Suppressor macrophage (primary cell): ENCODE measurements around the gene SAPCD1.
"Not testable (repeated sequence)": the region's sequence is repeated elsewhere in the genome, so short reads cannot be mapped to it uniquely, and the experiment has no call there.

Source experiments
- DNase-seq, 4 experiments: peaks; one replicate each; pipeline ENCODE4 v3.0.0-alpha.2; 2020 to 2022

SAPCD1 gene

GRCh38 chr6:31778999-31779885 lies 16.8 kb downstream of the SAPCD1 start:
- DNase-seq: no peak

- DNase-seq: no peak
Measured at GRCh38 chr6:31779908-31780307, 17.5 kb downstream of the SAPCD1 start.

- DNase-seq: no peak
Measured at GRCh38 chr6:31780507-31781243, 18.2 kb downstream of the SAPCD1 start.

- DNase-seq: no peak
Measured at GRCh38 chr6:31781244-31782125, 19.0 kb downstream of the SAPCD1 start.

- no peak for DNase-seq
Measured at GRCh38 chr6:31782126-31782855, 19.8 kb downstream of the SAPCD1 start.

- no peak for DNase-seq
Measured at GRCh38 chr6:31784098-31784925, 21.9 kb downstream of the SAPCD1 start.

- no peak for DNase-seq
Measured at GRCh38 chr6:31785475-31785874, 23.0 kb downstream of the SAPCD1 start.

- DNase-seq: peak; percentile 21 to 56 (median 46)
Measured at GRCh38 chr6:31791324-31792089, 29.1 kb downstream of the SAPCD1 start.

GRCh38 chr6:31792090-31792374 lies 29.6 kb downstream of the SAPCD1 start:
- no peak for DNase-seq

- no peak for DNase-seq
Measured at GRCh38 chr6:31792761-31793171, 30.3 kb downstream of the SAPCD1 start.

- DNase-seq: not testable (repeated sequence)
Measured at GRCh38 chr6:31793927-31794245, 31.4 kb downstream of the SAPCD1 start.

GRCh38 chr6:31794294-31794865 lies 31.9 kb downstream of the SAPCD1 start:
- peak in 1 of 4 experiments; percentile 20 for DNase-seq

GRCh38 chr6:31794866-31795615 lies 32.6 kb downstream of the SAPCD1 start:
- DNase-seq: peak in 1 of 4 experiments; percentile 72

GRCh38 chr6:31795616-31796298 lies 33.3 kb downstream of the SAPCD1 start, which contains the start of gene VARS1:
Gene VARS1 (minus strand): TSS chr6:31795752. CDS start chr6:31795217, 535 bp downstream.
- peak; percentile 96 to 99 (median 98) for DNase-seq

- DNase-seq: no peak
Measured at GRCh38 chr6:31796993-31797385, 34.5 kb downstream of the SAPCD1 start.

- no peak for DNase-seq
Measured at GRCh38 chr6:31797588-31797987, 35.1 kb downstream of the SAPCD1 start.

- DNase-seq: no peak
Measured at GRCh38 chr6:31799781-31800180, 37.3 kb downstream of the SAPCD1 start.

- not testable (repeated sequence) for DNase-seq
Measured at GRCh38 chr6:31801031-31801927, 38.8 kb downstream of the SAPCD1 start.
